Right atrium auricular region (tissue), 2 donors: ENCODE data around the gene SUGCT. TPM values are rescaled to one million over a fixed set of nuclear protein-coding genes. Genes with fewer than 3 reads are reported as not detected.

ENCODE experiments used
- DNase-seq: peaks from one replicate; pipeline ENCODE4 v3.0.0-alpha.2; 2019; ENCODE audit warnings: low spot score
- H3K27ac ChIP-seq, 2 donors: fragments of 200-600 bp; sonication (generic); 1 replicate in 1 of 2; 2 replicates in 1 of 2; pipeline ENCODE4 v1.5.1; 2016 to 2019
- H3K27me3 ChIP-seq, 2 donors: fragments of 200-600 bp; sonication (generic); one replicate each; pipeline versions ENCODE4 v1.5.1 to v1.6.0; 2017 to 2019
- H3K36me3 ChIP-seq: fragments of 200-600 bp; sonication (generic); one replicate; pipeline ENCODE4 v1.5.1; 2016
- H3K4me1 ChIP-seq, 2 donors: fragments of 200-600 bp; sonication (generic); one replicate each; pipeline versions ENCODE4 v1.5.1 to v1.6.0; 2017 to 2019
- H3K4me3 ChIP-seq, 2 donors: fragments of 200-600 bp; sonication (generic); 1 replicate in 1 of 2; 2 replicates in 1 of 2; pipeline ENCODE4 v1.5.1; 2017 to 2019; ENCODE audit warnings: mild to moderate bottlenecking in 1 of 2, moderate library complexity in 1 of 2
- H3K9me3 ChIP-seq, 2 donors: fragments of 200-600 bp; sonication (generic); one replicate each; pipeline ENCODE4 v1.5.1; 2019
- total RNA-seq, 2 donors: library from RNA; depleted of rRNA; stranded (reverse); fragments of >200 nt; gene quantifications; one replicate each; pipeline ENCODE4 v1.1.0, GENCODE V29; 2016
- TF ChIP-seq, protein P1 (sequence below), 2 donors: fragments of 200-600 bp; sonication (generic); IDR thresholded peaks; one replicate each; pipeline ENCODE4 v1.5.1; 2019; ENCODE audit warnings: antibody characterized with exemption in 2 of 2

SUGCT gene
- total RNA-seq, 2 donors from 2014 or later, result 2.6 to 5.4 TPM

- DNase-seq, result no peak
- H3K4me1 ChIP-seq, result no peaks in the 10 kb centered on the region
- H3K9me3 ChIP-seq, result no peaks in the 10 kb centered on the region
- H3K4me3 ChIP-seq, result no peak overlapping the region
- no peaks in the 10 kb centered on the region for H3K36me3 ChIP-seq
- H3K27me3 ChIP-seq, result no peaks in the 10 kb centered on the region
- TF ChIP-seq, protein P1, sequence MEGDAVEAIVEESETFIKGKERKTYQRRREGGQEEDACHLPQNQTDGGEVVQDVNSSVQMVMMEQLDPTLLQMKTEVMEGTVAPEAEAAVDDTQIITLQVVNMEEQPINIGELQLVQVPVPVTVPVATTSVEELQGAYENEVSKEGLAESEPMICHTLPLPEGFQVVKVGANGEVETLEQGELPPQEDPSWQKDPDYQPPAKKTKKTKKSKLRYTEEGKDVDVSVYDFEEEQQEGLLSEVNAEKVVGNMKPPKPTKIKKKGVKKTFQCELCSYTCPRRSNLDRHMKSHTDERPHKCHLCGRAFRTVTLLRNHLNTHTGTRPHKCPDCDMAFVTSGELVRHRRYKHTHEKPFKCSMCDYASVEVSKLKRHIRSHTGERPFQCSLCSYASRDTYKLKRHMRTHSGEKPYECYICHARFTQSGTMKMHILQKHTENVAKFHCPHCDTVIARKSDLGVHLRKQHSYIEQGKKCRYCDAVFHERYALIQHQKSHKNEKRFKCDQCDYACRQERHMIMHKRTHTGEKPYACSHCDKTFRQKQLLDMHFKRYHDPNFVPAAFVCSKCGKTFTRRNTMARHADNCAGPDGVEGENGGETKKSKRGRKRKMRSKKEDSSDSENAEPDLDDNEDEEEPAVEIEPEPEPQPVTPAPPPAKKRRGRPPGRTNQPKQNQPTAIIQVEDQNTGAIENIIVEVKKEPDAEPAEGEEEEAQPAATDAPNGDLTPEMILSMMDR (IDR thresholded peaks at IDR 0.05), result no peak
- H3K27ac ChIP-seq, result no peak overlapping the region
Observed at GRCh38 chr7:40826411-40827221, 691.8 kb downstream of the SUGCT start.

DNA sequence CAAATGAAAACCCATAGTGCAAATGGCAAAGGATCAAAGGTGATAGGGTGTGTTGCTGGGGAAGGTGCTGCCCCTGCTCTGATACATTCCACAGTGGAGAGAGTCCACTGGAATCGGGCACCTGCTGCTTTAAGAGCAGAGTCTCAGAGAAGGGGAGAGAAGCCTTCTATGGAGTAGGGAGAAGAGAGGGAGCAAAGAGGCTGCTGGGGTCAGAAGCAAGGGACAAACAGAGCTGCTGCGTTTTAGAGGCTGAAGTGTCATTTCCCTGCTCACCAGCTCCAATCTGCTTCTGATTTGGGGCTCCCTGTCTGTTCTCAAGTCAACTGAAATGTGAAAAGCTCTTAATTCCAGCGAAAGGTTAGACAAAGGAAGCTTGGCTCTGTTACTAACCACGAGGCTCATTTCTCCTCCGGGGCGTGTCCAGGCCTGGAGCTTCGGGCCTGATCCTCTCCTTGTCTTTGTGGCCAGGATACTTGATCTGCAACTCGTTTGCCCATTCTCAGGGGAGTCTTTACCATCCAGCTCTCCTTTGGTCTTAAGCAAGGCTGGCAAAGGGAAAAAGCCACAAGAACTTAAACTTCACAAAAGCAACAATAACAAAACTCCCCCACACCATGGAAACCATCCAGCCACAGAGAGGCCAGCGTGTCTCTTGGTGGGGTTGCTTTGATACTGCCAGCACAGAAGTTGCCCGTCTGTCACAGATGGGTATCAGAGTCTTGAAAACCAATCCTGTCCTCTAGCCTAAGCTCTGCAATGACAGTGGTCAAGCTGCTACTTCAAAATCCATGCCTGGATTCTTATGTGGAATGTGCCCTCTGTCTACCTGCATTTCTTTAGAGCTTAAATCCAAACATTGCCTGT, 692.6 kb downstream of the SUGCT start:
- no peaks in the 10 kb centered on the region for H3K9me3 ChIP-seq
- no peak for DNase-seq
- no peaks in the 10 kb centered on the region for H3K36me3 ChIP-seq
- no peaks in the 10 kb centered on the region for H3K27me3 ChIP-seq
- TF ChIP-seq, protein P1 (IDR thresholded peaks at IDR 0.05), result no peak
- H3K4me1 ChIP-seq, result no peaks in the 10 kb centered on the region
- H3K27ac ChIP-seq, result no peak overlapping the region
- no peak overlapping the region for H3K4me3 ChIP-seq

DNA sequence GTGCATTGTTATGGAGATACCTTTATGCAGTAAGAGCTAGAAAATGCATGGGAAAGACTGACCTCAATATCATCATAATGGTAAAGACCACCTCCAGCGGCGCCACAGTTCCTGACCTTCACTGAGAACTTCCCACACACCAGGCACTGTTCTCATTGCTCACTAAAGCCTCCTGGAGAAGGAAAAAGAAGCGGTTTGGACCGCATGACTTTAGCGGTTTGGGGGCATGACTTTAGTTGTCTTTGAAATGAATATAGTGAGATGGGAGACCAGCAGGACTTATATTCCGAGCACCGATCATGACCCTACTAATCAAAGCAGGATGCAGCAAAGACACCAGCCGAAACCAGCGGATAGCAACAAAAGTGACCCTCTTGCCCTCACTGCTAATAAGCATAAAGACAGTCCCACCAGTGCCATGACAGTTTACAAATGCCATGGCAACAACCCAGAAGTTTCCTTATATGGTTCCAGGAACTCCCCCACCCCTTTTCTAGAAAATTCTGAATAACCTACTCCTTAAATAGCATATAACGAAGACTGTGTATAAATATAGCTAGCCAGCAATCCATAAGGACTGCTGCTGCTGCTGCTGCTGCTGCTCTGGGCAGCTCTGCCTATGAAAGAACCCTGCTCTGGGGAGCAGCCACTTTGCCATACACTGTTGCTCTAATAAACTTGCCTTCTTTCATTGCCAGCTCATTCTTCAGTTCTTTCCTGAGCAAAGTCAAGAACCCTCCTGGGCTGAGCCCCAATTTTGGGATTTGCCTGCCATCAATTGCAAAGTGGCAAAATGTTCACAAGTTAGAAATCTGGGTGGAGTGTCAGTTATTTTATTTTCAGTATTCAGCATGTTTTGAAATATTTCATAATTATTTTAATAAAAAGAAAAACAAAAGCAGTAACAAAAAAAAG, 694.1 kb downstream of the SUGCT start:
- no peak overlapping the region for H3K4me3 ChIP-seq
- no peaks in the 10 kb centered on the region for H3K9me3 ChIP-seq
- H3K4me1 ChIP-seq, result no peaks in the 10 kb centered on the region
- no peak for DNase-seq
- H3K27ac ChIP-seq, result no peak overlapping the region
- H3K27me3 ChIP-seq, result no peaks in the 10 kb centered on the region
- TF ChIP-seq, protein P1 (IDR thresholded peaks at IDR 0.05), result no peak
- H3K36me3 ChIP-seq, result no peaks in the 10 kb centered on the region

DNA sequence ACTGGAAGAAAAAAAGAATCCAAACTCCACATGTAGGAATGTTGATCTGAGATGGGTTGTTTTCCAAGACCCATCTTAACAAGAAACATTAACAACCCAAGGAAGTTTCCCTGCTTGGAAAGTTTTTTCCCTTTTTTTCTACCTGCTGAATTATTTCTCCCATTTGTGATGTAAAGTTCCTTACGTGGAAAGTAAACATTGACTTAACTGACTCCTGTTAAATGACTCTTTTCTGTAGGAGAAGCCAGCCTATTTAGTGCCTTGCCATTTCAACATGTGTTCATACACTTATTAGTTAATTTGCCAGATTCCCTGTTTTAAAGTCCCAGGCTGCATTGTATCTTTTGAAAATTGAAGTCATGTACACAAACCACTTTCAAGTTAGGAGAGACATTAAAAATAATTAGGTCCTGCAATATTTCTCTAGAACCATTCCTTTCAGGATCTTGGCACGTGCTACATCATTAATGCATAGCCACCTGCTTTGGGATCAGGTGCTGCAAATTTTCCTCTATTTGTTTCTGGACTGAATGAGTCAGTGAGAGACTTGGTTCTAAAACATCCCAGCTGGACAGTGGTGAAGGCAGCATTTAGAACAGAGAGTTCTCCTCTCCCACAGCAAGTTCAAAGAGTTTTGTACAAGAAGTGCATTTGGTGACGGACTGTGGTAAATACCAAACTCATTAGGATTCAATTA, 698.5 kb downstream of the SUGCT start:
- Histone ChIP-seq H3K36me3 (no peaks in the 10 kb centered on the region), H3K9me3 (no peaks in the 10 kb centered on the region), H3K4me1 (no peaks in the 10 kb centered on the region), H3K27me3 (no peaks in the 10 kb centered on the region), H3K27ac (no peak overlapping the region), H3K4me3 (no peak overlapping the region)
- TF ChIP-seq, protein P1 (IDR thresholded peaks at IDR 0.05), result no peak
- DNase-seq, result no peak

GRCh38 chr7:40833888-40834234, 699.1 kb downstream of the SUGCT start:
- H3K4me3 ChIP-seq, result no peak overlapping the region
- TF ChIP-seq, protein P1 (IDR thresholded peaks at IDR 0.05), result no peak
- H3K9me3 ChIP-seq, result no peaks in the 10 kb centered on the region
- no peak overlapping the region for H3K27ac ChIP-seq
- H3K4me1 ChIP-seq, result no peaks in the 10 kb centered on the region
- H3K36me3 ChIP-seq, result no peaks in the 10 kb centered on the region
- H3K27me3 ChIP-seq, result no peaks in the 10 kb centered on the region
- no peak for DNase-seq
